ENCODE results near the gene DNM3.

DNM3 gene

DNA sequence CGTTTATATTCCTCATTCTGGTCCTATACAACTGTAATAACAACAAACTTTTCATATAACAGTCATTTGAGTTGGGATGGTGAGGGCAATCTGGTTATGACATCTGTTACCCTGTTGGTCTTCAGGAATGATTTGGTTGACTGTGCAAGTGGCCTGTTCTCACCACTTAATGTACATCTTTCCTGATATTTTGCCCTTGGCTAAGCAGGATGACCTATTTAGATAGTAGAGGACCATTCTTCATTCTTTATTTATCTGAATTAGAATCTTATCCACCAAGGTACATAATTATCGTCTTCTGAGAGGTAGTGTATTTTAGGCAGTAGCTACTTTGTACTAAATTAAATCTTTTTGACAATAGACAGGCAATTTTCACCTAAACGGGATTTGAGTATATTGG, 154.3 kb downstream of the DNM3 start:
- Histone ChIP-seq H3K4me3 (ENCODE audit: low read depth in 1 of 5, low read length in 5 of 5) (no peak overlapping the region), H3K9ac (ENCODE audit: low read length in 5 of 5) (no peak overlapping the region), H3K36me3 (ENCODE audit: control insufficient read depth in 5 of 5, insufficient read depth in 5 of 5, low read length in 5 of 5) (no peaks in the 10 kb centered on the region), H3K27me3 (ENCODE audit: control insufficient read depth in 5 of 5, insufficient read depth in 4 of 5, low read length in 5 of 5) (no peaks in the 10 kb centered on the region), H3K9me3 (ENCODE audit: control insufficient read depth in 5 of 5, low read length in 5 of 5) (no peaks in the 10 kb centered on the region), H3K4me1 (ENCODE audit: control insufficient read depth in 5 of 5, insufficient read depth in 5 of 5, low read length in 5 of 5) (no peaks in the 10 kb centered on the region), H3K27ac (ENCODE audit: low read depth, low read length) (no peak overlapping the region)

DNA sequence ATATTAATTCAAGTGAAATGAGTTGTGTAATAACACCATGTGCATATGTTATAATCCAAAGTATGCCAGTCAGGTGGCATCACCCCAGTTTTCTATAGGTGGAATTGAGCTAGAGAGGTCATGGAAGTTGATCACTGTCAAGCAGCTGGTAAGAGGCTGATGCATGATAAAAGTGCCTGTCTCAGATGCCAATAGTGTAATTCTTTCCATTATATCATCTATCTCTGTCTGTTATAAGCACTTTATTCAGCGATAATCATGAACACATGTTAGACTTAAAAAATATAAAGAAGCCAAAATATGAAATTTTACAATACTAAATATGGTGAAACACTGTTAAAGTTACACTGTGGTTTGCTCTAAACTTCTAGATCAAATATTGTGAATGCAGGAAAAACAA, 156.6 kb downstream of the DNM3 start:
- no peaks in the 10 kb centered on the region for H3K36me3 ChIP-seq (ENCODE audit: control insufficient read depth in 5 of 5, insufficient read depth in 5 of 5, low read length in 5 of 5)
- H3K27me3 ChIP-seq (ENCODE audit: control insufficient read depth in 5 of 5, insufficient read depth in 4 of 5, low read length in 5 of 5) = no peaks in the 10 kb centered on the region
- no peaks in the 10 kb centered on the region for H3K9me3 ChIP-seq (ENCODE audit: control insufficient read depth in 5 of 5, low read length in 5 of 5)
- H3K4me1 ChIP-seq (ENCODE audit: control insufficient read depth in 5 of 5, insufficient read depth in 5 of 5, low read length in 5 of 5) = no peaks in the 10 kb centered on the region
- H3K27ac ChIP-seq (ENCODE audit: low read depth, low read length) = no peak overlapping the region
- H3K9ac ChIP-seq (ENCODE audit: low read length in 5 of 5) = no peak overlapping the region
- no peak overlapping the region for H3K4me3 ChIP-seq (ENCODE audit: low read depth in 1 of 5, low read length in 5 of 5)

DNA sequence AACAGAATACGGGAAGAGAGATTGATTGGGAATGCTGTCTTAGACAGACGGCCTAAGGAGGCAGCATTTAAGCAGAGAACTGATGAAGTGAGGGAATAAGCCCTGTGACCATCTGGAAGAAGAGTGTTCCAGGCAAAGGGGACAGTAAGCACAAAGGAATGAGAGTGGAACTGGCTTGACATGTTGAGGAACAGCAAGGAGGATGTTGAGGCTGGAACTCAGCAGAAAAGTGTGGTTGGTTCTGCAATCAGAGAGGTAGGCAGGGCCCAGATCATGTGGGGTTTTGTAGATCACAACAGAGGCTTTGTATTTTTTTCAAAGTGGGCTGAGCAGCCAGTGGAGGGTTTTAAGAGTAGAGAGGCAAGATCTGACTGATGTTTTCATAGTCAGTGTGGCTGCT, 157.4 kb downstream of the DNM3 start:
- H3K4me3 ChIP-seq (ENCODE audit: low read depth in 1 of 5, low read length in 5 of 5) = no peak overlapping the region
- no peak overlapping the region for H3K9ac ChIP-seq (ENCODE audit: low read length in 5 of 5)
- H3K27me3 ChIP-seq (ENCODE audit: control insufficient read depth in 5 of 5, insufficient read depth in 4 of 5, low read length in 5 of 5) = no peaks in the 10 kb centered on the region
- no peaks in the 10 kb centered on the region for H3K36me3 ChIP-seq (ENCODE audit: control insufficient read depth in 5 of 5, insufficient read depth in 5 of 5, low read length in 5 of 5)
- H3K9me3 ChIP-seq (ENCODE audit: control insufficient read depth in 5 of 5, low read length in 5 of 5) = no peaks in the 10 kb centered on the region
- no peak overlapping the region for H3K27ac ChIP-seq (ENCODE audit: low read depth, low read length)
- no peaks in the 10 kb centered on the region for H3K4me1 ChIP-seq (ENCODE audit: control insufficient read depth in 5 of 5, insufficient read depth in 5 of 5, low read length in 5 of 5)

DNA sequence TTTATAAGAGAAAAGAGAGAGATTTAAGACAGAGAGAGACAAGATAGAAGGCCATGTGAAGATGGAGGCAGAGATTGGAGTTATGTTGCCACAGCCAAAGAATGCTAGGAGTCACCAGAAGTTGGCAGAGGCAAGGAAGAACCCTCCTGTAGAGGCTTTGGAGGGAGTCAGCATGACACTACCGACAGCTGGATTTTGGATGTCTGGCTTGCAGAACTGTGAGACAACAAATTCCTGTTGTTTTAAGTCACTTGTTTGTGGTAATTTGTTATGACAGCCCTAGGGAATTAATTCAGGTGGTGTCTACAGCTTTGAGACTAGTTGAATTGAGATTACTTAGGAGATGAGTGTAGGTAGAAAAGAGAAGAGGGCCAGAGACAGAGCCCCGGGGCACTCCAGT, 158.5 kb downstream of the DNM3 start:
- peaks cover 0 to 2% (median 0%) of the 10 kb centered on the region in 5 donors for H3K4me1 ChIP-seq (ENCODE audit: control insufficient read depth in 5 of 5, insufficient read depth in 5 of 5, low read length in 5 of 5)
- no peaks in the 10 kb centered on the region for H3K9me3 ChIP-seq (ENCODE audit: control insufficient read depth in 5 of 5, low read length in 5 of 5)
- no peak overlapping the region for H3K4me3 ChIP-seq (ENCODE audit: low read depth in 1 of 5, low read length in 5 of 5)
- no peaks in the 10 kb centered on the region for H3K36me3 ChIP-seq (ENCODE audit: control insufficient read depth in 5 of 5, insufficient read depth in 5 of 5, low read length in 5 of 5)
- H3K9ac ChIP-seq (ENCODE audit: low read length in 5 of 5) = no peak overlapping the region
- H3K27me3 ChIP-seq (ENCODE audit: control insufficient read depth in 5 of 5, insufficient read depth in 4 of 5, low read length in 5 of 5) = no peaks in the 10 kb centered on the region
- H3K27ac ChIP-seq (ENCODE audit: low read depth, low read length) = no peak overlapping the region

DNA sequence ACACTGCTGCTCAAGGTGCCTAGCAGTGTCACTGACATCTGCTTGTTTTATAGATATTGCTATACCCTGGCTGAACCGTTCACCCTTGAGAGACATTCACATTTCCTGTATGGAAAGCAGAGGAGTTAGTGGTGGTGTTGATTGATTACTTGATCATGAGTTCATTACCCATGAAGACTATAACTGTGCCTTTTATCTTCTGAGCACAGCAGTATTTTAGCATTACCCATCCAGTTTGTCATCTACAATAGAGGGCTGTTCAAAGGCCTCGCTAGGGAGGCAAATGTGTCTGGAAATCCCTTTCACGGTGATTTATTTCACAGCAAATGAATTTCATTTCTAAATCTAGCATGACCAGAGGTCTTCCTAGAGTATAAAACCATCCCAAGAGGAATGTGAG, 160.0 kb downstream of the DNM3 start:
- Histone ChIP-seq H3K9me3 (ENCODE audit: control insufficient read depth in 5 of 5, low read length in 5 of 5) (no peaks in the 10 kb centered on the region), H3K27ac (ENCODE audit: low read depth, low read length) (no peak overlapping the region), H3K27me3 (ENCODE audit: control insufficient read depth in 5 of 5, insufficient read depth in 4 of 5, low read length in 5 of 5) (no peaks in the 10 kb centered on the region), H3K9ac (ENCODE audit: low read length in 5 of 5) (no peak overlapping the region), H3K4me1 (ENCODE audit: control insufficient read depth in 5 of 5, insufficient read depth in 5 of 5, low read length in 5 of 5) (peaks cover 0 to 2% (median 0%) of the 10 kb centered on the region in 5 donors), H3K36me3 (ENCODE audit: control insufficient read depth in 5 of 5, insufficient read depth in 5 of 5, low read length in 5 of 5) (no peaks in the 10 kb centered on the region), H3K4me3 (ENCODE audit: low read depth in 1 of 5, low read length in 5 of 5) (no peak overlapping the region)

DNA sequence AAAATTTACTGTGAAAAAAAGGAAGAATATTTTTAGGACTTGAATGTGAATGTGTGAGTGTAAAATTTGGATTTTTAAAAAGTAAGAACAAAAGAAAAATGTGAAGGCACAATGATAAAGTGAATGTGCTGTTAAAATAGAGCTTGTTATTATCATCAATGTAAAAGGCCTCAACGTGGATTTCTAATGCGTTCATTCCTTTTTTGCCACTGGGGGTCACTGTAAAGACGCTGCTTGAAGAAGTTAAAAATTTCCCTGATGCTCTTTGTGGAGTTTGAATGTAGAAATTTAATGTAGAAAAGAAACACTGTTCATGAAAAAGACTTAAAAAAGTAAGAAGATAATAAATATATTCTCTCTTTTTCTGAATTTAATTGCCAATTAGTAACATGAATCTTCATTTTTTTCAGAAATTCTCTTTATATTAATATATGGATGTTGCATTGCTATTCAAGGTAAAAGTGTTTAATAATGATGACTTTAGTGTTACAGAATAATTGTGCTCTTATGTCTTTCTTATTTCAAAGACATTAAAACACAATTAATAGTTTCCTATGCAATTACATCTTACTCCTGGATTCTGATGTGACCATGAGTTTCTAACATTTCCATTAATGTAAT, 161.5 kb downstream of the DNM3 start:
- Histone ChIP-seq H3K9ac (ENCODE audit: low read length in 5 of 5) (no peak overlapping the region), H3K9me3 (ENCODE audit: control insufficient read depth in 5 of 5, low read length in 5 of 5) (no peaks in the 10 kb centered on the region), H3K4me3 (ENCODE audit: low read depth in 1 of 5, low read length in 5 of 5) (no peak overlapping the region), H3K4me1 (ENCODE audit: control insufficient read depth in 5 of 5, insufficient read depth in 5 of 5, low read length in 5 of 5) (peaks cover 0 to 2% (median 0%) of the 10 kb centered on the region in 5 donors), H3K27me3 (ENCODE audit: control insufficient read depth in 5 of 5, insufficient read depth in 4 of 5, low read length in 5 of 5) (no peaks in the 10 kb centered on the region), H3K27ac (ENCODE audit: low read depth, low read length) (no peak overlapping the region), H3K36me3 (ENCODE audit: control insufficient read depth in 5 of 5, insufficient read depth in 5 of 5, low read length in 5 of 5) (no peaks in the 10 kb centered on the region)

DNA sequence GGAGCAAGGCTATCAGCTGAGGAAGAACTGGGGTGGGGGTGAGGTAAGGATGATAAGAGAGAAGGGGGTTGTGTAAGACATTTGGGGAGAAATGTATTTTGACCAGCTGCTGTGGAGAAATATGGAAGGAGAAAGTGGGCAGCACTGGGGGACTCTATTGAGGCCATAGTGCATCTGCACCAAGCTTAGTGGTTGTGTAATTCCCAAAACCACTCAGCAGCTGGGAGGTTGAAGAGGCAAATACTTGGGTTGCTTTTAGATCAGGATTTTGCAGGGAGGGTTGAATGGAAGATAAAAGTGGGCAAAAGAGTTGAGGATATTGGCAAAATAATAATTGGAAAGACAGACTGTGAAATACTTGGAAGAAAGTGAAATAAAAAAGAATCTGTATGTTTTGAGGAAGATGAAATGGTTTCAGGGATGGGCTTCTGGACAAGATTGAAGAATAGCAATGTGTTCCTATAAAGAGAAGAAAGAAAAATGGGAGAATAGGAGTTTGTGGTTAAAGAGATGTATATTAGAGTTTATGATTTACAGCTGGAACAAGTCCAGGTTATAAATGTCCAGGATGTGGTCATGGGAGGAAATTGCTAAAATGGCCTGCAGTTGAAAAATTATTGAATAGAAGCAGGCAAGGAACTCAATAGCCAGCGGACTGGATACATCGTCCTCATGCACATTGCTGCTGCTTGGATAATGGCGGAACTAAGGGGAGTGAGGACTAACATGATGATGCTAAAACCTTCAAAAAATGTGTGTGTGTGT, 162.7 kb downstream of the DNM3 start:
- H3K27ac ChIP-seq (ENCODE audit: low read depth, low read length) = no peak overlapping the region
- no peak overlapping the region for H3K9ac ChIP-seq (ENCODE audit: low read length in 5 of 5)
- H3K9me3 ChIP-seq (ENCODE audit: control insufficient read depth in 5 of 5, low read length in 5 of 5) = no peaks in the 10 kb centered on the region
- no peaks in the 10 kb centered on the region for H3K36me3 ChIP-seq (ENCODE audit: control insufficient read depth in 5 of 5, insufficient read depth in 5 of 5, low read length in 5 of 5)
- peaks cover 0 to 2% (median 0%) of the 10 kb centered on the region in 5 donors for H3K4me1 ChIP-seq (ENCODE audit: control insufficient read depth in 5 of 5, insufficient read depth in 5 of 5, low read length in 5 of 5)
- H3K4me3 ChIP-seq (ENCODE audit: low read depth in 1 of 5, low read length in 5 of 5) = no peak overlapping the region
- no peaks in the 10 kb centered on the region for H3K27me3 ChIP-seq (ENCODE audit: control insufficient read depth in 5 of 5, insufficient read depth in 4 of 5, low read length in 5 of 5)

DNA sequence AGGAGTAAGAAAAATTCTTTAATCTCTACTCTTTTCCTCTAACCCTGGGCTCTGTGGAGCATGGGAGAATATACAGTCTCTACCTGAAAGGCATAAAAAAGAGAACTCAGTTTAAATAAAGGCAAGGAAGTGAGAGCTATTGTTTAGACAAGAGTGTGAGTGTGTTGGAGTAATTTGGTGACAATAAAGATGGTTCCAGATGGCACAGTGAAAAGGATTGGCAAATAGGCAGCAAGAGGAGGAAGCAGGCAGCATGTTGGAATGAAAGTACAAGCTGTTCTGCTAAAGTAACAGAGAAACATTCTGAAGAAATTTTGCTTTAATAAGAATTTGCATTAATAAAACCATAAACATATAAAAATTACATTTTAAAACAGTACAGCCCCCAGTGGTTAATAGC, 163.4 kb downstream of the DNM3 start:
- Histone ChIP-seq H3K36me3 (ENCODE audit: control insufficient read depth in 5 of 5, insufficient read depth in 5 of 5, low read length in 5 of 5) (no peaks in the 10 kb centered on the region), H3K9me3 (ENCODE audit: control insufficient read depth in 5 of 5, low read length in 5 of 5) (no peaks in the 10 kb centered on the region), H3K9ac (ENCODE audit: low read length in 5 of 5) (no peak overlapping the region), H3K27me3 (ENCODE audit: control insufficient read depth in 5 of 5, insufficient read depth in 4 of 5, low read length in 5 of 5) (no peaks in the 10 kb centered on the region), H3K27ac (ENCODE audit: low read depth, low read length) (no peak overlapping the region), H3K4me3 (ENCODE audit: low read depth in 1 of 5, low read length in 5 of 5) (no peak overlapping the region), H3K4me1 (ENCODE audit: control insufficient read depth in 5 of 5, insufficient read depth in 5 of 5, low read length in 5 of 5) (peaks cover 0 to 2% (median 0%) of the 10 kb centered on the region in 5 donors)

DNA sequence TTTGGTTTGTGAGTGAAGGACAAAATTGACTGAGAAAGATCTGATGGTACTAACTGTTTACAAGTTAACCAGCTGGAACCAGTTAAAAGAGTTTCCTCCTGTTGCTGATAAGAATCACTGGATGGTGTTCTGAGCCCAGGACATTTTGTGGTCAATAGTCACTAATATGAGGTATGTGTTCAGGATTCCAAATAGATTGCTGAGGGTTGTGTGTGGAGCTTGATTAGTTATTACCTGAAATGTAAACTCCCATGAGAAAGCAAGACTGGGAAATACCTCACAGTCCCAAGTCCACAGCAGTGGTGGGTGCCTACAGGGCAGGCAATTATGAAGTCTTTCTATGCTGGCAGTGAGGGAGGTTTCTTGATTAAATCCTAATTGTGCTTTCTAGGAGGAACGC, 164.6 kb downstream of the DNM3 start:
- Histone ChIP-seq H3K4me1 (ENCODE audit: control insufficient read depth in 5 of 5, insufficient read depth in 5 of 5, low read length in 5 of 5) (peaks cover 0 to 2% (median 0%) of the 10 kb centered on the region in 5 donors), H3K4me3 (ENCODE audit: low read depth in 1 of 5, low read length in 5 of 5) (no peak overlapping the region), H3K9ac (ENCODE audit: low read length in 5 of 5) (no peak overlapping the region), H3K36me3 (ENCODE audit: control insufficient read depth in 5 of 5, insufficient read depth in 5 of 5, low read length in 5 of 5) (no peaks in the 10 kb centered on the region), H3K9me3 (ENCODE audit: control insufficient read depth in 5 of 5, low read length in 5 of 5) (peaks cover 0 to 2% (median 0%) of the 10 kb centered on the region in 5 donors), H3K27me3 (ENCODE audit: control insufficient read depth in 5 of 5, insufficient read depth in 4 of 5, low read length in 5 of 5) (no peaks in the 10 kb centered on the region), H3K27ac (ENCODE audit: low read depth, low read length) (no peak overlapping the region)

DNA sequence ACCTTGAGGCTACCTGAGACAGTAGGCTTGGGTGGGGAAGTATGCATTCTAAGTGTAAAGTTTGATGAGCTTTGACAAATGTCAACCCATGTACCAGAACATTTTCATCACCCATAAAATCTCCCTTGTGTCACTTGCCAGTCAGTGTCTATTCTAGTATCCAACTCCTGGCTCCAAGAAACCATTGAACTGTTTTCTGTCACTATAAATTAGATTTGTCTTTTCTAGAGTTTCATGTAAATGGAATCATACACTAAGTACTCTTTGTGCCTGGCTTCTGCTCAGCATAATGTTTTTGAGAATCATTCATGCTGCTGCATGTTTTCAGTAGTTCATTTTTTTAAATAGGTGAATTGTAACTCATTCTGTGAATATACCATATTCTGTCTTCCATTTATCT, 165.4 kb downstream of the DNM3 start:
- Histone ChIP-seq H3K4me1 (ENCODE audit: control insufficient read depth in 5 of 5, insufficient read depth in 5 of 5, low read length in 5 of 5) (peaks cover 0 to 2% (median 0%) of the 10 kb centered on the region in 5 donors), H3K36me3 (ENCODE audit: control insufficient read depth in 5 of 5, insufficient read depth in 5 of 5, low read length in 5 of 5) (no peaks in the 10 kb centered on the region), H3K9ac (ENCODE audit: low read length in 5 of 5) (no peak overlapping the region), H3K27me3 (ENCODE audit: control insufficient read depth in 5 of 5, insufficient read depth in 4 of 5, low read length in 5 of 5) (no peaks in the 10 kb centered on the region), H3K4me3 (ENCODE audit: low read depth in 1 of 5, low read length in 5 of 5) (no peak overlapping the region), H3K9me3 (ENCODE audit: control insufficient read depth in 5 of 5, low read length in 5 of 5) (peaks cover 0 to 2% (median 0%) of the 10 kb centered on the region in 5 donors), H3K27ac (ENCODE audit: low read depth, low read length) (no peak overlapping the region)
